Measurements from ENCODE around the gene MRTFA.

- TF ChIP-seq, protein P1, sequence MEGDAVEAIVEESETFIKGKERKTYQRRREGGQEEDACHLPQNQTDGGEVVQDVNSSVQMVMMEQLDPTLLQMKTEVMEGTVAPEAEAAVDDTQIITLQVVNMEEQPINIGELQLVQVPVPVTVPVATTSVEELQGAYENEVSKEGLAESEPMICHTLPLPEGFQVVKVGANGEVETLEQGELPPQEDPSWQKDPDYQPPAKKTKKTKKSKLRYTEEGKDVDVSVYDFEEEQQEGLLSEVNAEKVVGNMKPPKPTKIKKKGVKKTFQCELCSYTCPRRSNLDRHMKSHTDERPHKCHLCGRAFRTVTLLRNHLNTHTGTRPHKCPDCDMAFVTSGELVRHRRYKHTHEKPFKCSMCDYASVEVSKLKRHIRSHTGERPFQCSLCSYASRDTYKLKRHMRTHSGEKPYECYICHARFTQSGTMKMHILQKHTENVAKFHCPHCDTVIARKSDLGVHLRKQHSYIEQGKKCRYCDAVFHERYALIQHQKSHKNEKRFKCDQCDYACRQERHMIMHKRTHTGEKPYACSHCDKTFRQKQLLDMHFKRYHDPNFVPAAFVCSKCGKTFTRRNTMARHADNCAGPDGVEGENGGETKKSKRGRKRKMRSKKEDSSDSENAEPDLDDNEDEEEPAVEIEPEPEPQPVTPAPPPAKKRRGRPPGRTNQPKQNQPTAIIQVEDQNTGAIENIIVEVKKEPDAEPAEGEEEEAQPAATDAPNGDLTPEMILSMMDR (IDR thresholded peaks at IDR 0.05) = no peak
- TF ChIP-seq POLR2A (IDR thresholded peaks at IDR 0.05) = no peak
Observed at GRCh38 chr22:40417881-40418280, 218.6 kb downstream of the MRTFA start.
